ENCODE measurements around the gene IGSF10.

DNA sequence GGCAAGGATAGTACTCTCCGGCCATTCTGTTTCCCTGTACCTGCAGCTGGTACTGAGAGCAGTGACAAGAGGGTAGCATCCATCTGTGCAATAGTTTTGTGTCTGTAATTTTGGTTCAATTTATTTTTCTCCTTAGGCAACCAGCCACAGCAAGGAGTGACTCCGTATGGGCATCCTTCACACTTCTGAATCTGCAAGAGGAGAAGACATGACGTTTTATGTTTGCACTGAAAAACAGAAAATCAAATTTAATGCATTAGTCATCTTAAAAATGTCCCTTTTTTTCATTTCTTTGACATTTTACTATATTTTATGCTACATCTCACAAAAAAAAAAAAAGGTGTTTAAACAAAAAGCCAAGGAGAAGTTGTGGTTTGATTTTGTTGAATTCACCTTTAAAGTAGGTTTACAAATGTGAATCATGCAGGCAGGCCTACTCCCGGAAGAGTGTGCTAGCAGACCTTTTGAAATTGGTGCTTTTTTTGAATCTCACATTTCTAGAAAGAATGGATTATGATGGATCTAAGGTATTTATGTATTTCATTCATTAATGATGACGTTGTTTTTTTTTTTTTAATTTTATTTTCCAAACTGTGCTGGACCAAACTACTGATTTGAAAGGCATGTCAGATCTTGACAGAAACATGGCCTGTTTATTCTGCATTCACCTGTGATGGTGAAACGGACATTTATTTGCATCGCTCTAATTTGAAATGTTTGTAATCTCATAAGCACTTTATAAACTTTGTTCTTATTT, 28.1 kb downstream of the IGSF10 start:
- TF ChIP-seq, protein P1, sequence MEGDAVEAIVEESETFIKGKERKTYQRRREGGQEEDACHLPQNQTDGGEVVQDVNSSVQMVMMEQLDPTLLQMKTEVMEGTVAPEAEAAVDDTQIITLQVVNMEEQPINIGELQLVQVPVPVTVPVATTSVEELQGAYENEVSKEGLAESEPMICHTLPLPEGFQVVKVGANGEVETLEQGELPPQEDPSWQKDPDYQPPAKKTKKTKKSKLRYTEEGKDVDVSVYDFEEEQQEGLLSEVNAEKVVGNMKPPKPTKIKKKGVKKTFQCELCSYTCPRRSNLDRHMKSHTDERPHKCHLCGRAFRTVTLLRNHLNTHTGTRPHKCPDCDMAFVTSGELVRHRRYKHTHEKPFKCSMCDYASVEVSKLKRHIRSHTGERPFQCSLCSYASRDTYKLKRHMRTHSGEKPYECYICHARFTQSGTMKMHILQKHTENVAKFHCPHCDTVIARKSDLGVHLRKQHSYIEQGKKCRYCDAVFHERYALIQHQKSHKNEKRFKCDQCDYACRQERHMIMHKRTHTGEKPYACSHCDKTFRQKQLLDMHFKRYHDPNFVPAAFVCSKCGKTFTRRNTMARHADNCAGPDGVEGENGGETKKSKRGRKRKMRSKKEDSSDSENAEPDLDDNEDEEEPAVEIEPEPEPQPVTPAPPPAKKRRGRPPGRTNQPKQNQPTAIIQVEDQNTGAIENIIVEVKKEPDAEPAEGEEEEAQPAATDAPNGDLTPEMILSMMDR (conservative IDR thresholded peaks at IDR 0.05), result no peak
- no peak for TF ChIP-seq EZH2 (IDR thresholded peaks at IDR 0.05; ENCODE audit: low read depth)
